ENCODE results near the gene ICAM1. TPM values are rescaled to one million over a fixed set of nuclear protein-coding genes. Genes with fewer than 3 reads are reported as not detected.

The ICAM1 gene
- total RNA-seq, 1 donor from 2014 or later, result 19.0 TPM

- peaks cover 13% of the 10 kb centered on the region for H3K4me1 Mint-ChIP-seq (ENCODE audit: low read depth)
- TF ChIP-seq CTCF (IDR thresholded peaks at IDR 0.05), result no peak
- H3K27ac Mint-ChIP-seq (ENCODE audit: unreplicated experiment), result peak overlapping the region; percentile 62
- DNase-seq (ENCODE audit: low spot score), result no peak
- peaks cover 7% of the 10 kb centered on the region for H3K36me3 Mint-ChIP-seq (ENCODE audit: low read depth)
- no peaks in the 10 kb centered on the region for H3K9me3 Mint-ChIP-seq (ENCODE audit: low read depth)
- H3K4me3 Mint-ChIP-seq (ENCODE audit: unreplicated experiment), result peak overlapping the region; percentile 25
- H3K27me3 Mint-ChIP-seq (ENCODE audit: low read depth), result no peaks in the 10 kb centered on the region
These were observed 44.4 kb upstream of the ICAM1 start for GRCh38 chr19:10226376-10227025.

- Mint-ChIP-seq H3K9me3 (ENCODE audit: low read depth) (no peaks in the 10 kb centered on the region), H3K27ac (ENCODE audit: unreplicated experiment) (no peak overlapping the region), H3K4me3 (ENCODE audit: unreplicated experiment) (no peak overlapping the region), H3K36me3 (ENCODE audit: low read depth) (peaks cover 7% of the 10 kb centered on the region), H3K4me1 (ENCODE audit: low read depth) (peaks cover 13% of the 10 kb centered on the region), H3K27me3 (ENCODE audit: low read depth) (no peaks in the 10 kb centered on the region)
- TF ChIP-seq CTCF (IDR thresholded peaks at IDR 0.05), result peak; percentile 65
- DNase-seq (ENCODE audit: low spot score), result no peak
These were observed 43.6 kb upstream of the ICAM1 start for GRCh38 chr19:10227026-10227971.

- Mint-ChIP-seq H3K36me3 (ENCODE audit: low read depth) (peaks cover 5% of the 10 kb centered on the region), H3K9me3 (ENCODE audit: low read depth) (no peaks in the 10 kb centered on the region), H3K4me3 (ENCODE audit: unreplicated experiment) (no peak overlapping the region), H3K27me3 (ENCODE audit: low read depth) (no peaks in the 10 kb centered on the region), H3K4me1 (ENCODE audit: low read depth) (peaks cover 13% of the 10 kb centered on the region), H3K27ac (ENCODE audit: unreplicated experiment) (no peak overlapping the region)
- TF ChIP-seq CTCF (IDR thresholded peaks at IDR 0.05), result no peak
- no peak for DNase-seq (ENCODE audit: low spot score)
These were observed 42.5 kb upstream of the ICAM1 start for GRCh38 chr19:10228393-10228792.

GRCh38 chr19:10228920-10229319 lies 42.0 kb upstream of the ICAM1 start:
- H3K36me3 Mint-ChIP-seq (ENCODE audit: low read depth), result peaks cover 5% of the 10 kb centered on the region
- DNase-seq (ENCODE audit: low spot score), result no peak
- H3K4me1 Mint-ChIP-seq (ENCODE audit: low read depth), result peaks cover 13% of the 10 kb centered on the region
- no peaks in the 10 kb centered on the region for H3K9me3 Mint-ChIP-seq (ENCODE audit: low read depth)
- peak overlapping the region; percentile 15 for H3K4me3 Mint-ChIP-seq (ENCODE audit: unreplicated experiment)
- TF ChIP-seq CTCF (IDR thresholded peaks at IDR 0.05), result peak; percentile 75
- H3K27me3 Mint-ChIP-seq (ENCODE audit: low read depth), result no peaks in the 10 kb centered on the region
- peak overlapping the region; percentile 45 for H3K27ac Mint-ChIP-seq (ENCODE audit: unreplicated experiment)

- peak overlapping the region; percentile 49 for H3K27ac Mint-ChIP-seq (ENCODE audit: unreplicated experiment)
- DNase-seq (ENCODE audit: low spot score), result no peak
These were observed 40.6 kb upstream of the ICAM1 start for GRCh38 chr19:10230173-10230860.

More at GRCh38 chr19:10230173-10230860, 40.6 kb upstream of the ICAM1 start:
- Mint-ChIP-seq H3K4me3 (ENCODE audit: unreplicated experiment) (peak overlapping the region; percentile 80), H3K4me1 (ENCODE audit: low read depth) (peaks cover 13% of the 10 kb centered on the region), H3K27me3 (ENCODE audit: low read depth) (no peaks in the 10 kb centered on the region), H3K9me3 (ENCODE audit: low read depth) (no peaks in the 10 kb centered on the region), H3K36me3 (ENCODE audit: low read depth) (no peaks in the 10 kb centered on the region)
- peak; percentile 45 for TF ChIP-seq CTCF (IDR thresholded peaks at IDR 0.05)

Measured in chondrocyte (in vitro differentiated cells).